ENCODE measurements around the gene ZIC3.
"Not testable (repeated sequence)": the region's sequence is repeated elsewhere in the genome, so short reads cannot be mapped to it uniquely, and the experiment has no call there.

The ZIC3 gene

GRCh38 chrX:137565921-137566745 is at the start of gene ZIC3:
Gene ZIC3 (plus strand): TSS chrX:137566127. CDS start chrX:137566692, 565 bp downstream.
- no peak for DNase-seq

DNA sequence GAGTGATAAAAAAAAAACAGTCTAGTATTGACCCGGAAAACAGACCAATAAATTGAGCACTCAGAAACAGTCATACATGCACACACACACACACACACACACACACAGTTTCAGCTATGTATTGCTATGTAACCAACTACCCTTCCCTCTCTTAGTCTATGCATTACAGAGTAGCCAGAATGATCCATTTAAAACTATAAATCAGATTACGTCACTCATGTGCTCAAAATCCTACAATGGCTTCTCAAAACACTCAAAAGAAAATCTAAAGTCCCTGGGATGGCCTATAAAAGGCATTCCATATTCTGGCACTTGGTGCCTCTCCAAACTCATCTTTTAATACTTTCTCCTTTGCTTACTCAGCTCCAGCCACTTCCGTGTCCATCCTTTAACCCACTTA is 46.5 kb upstream of the ZIC3 start:
- DNase-seq = no peak

- no peak for DNase-seq
These were observed 19.9 kb upstream of the ZIC3 start for GRCh38 chrX:137545711-137546651.

GRCh38 chrX:137547291-137547690 is 18.6 kb upstream of the ZIC3 start:
- DNase-seq = no peak

- DNase-seq = no peak
These were observed 17.7 kb upstream of the ZIC3 start for GRCh38 chrX:137548261-137548660.

DNA sequence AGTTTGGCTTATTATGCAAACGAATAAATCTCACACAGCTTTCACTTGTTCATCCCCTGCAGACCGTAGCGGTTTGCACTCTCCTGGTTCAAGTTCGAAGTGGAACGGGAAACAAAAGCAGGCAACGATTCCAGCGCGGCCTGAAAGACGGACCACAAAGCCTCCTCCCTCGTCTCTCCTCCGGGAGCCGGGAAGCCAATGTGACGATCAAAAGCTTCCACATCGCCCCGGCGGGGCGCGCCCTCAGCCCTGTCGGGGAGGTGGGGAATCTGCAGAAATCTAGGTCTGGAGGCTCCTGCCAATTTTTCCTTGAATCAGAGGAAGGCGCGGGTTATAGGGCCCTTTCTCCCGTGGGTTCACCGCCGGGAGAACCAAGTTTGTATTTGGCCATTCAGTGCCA is 16.9 kb upstream of the ZIC3 start:
- no peak for DNase-seq

DNA sequence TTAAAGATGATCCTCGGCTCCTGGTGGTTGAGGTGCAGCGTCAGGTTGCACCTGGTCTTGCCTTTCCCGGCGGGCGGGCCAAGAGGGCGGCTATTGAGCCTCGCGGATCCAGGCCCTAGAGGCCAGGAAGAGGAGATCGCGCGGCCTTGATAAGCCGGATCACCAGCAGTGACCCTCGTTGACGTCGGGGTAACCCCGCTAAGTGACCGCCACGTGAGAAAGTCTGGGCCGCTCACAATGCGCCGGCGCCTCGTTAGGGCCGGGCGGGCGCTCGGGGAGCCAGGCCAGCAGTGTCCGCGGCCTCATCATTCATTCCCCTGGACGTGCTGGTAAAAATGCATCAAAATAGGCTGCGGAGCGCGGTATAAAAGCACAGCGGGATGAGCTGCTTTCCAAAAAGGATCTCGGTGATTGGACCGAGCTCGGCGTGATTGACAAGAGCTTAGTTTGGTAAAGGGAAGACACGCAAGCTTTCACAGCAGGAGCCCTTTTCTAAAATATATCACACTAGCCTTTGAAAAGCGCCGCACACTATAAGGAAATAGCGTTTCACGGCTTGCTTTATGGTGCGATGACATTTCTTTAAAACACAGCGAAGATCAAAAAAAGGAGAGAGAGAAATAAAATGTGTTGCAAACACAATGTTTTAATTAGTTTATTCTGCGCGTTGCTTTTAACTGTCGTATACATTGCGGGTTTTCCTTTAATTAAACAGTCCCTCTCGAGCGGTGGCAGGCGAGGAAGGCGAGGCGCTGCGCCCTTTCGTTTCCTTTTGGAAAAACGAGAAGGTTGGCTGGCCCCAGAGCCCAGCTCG is 15.9 kb upstream of the ZIC3 start:
- no peak for DNase-seq

- no peak for DNase-seq
These were observed 15.2 kb upstream of the ZIC3 start for GRCh38 chrX:137550665-137551261.

DNA sequence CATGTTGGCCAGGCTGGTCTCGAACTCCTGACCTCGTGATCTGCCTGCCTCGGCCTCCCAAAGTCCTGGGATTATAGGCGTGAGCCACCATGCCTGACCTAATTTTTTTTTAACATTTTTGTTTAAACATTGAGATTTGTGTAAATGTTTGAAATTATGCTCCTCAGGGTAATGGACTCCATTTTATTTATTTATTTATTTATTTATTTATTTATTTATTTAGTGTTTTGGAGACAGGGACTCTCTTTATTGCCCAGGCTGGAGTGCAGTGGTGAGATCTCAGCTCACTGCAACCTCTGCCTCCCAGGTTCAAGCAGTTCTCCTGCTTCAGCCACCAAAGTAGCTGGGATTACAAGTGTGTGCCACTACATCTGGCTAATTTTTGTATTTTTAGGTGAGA is 13.8 kb upstream of the ZIC3 start:
- DNase-seq = not testable (repeated sequence)

- DNase-seq = no peak
These were observed 3.8 kb upstream of the ZIC3 start for GRCh38 chrX:137562096-137562495.

DNA sequence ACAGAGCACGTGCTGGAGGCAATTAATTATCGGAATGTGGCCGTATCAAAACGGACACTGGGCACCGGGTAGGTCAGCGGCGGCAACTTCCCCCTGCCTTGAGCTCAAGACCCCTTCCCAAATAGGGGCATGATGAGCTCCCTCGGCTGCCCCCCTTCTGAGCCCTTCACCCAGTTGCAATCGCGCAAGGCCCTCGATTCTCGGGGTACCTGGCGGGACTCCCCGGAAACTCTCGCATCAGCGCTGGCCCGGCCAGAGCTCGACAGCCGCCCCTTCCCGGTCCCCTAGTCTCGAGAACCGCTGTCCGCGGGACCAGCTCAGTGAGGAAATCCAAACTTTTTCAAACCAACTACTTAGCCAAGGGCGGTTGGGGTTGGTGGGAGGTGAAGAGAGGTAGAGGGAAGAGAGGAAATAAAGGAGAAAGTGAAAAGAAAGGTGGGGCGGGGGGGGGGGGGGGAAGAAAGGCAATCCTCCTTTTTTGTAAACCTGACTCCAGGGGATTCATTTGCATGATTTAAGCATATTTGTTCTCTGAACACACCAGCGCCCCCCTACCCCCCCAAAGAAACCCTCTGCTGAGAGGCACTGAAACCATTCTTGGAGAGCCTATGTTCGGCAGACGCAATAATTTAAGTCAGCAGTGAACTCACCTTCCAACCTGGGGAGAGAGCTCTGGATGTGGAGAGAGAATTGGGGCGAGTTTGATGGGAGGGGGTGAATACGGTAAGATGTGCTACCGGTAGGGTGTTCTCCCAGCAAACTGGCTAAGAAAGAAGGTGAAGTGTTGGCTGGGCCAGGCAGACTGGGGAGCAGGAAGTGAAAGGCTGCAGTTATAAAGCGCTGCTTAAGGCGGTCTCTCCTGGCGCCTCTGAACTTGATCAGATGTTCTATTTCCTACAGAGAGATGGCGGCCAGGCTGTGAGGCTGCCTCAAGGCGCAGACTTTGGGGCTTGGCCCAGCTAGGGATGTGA is 2.0 kb upstream of the ZIC3 start:
- no peak for DNase-seq

GRCh38 chrX:137565318-137565904 is 516 bp upstream of the ZIC3 start:
- no peak for DNase-seq

DNA sequence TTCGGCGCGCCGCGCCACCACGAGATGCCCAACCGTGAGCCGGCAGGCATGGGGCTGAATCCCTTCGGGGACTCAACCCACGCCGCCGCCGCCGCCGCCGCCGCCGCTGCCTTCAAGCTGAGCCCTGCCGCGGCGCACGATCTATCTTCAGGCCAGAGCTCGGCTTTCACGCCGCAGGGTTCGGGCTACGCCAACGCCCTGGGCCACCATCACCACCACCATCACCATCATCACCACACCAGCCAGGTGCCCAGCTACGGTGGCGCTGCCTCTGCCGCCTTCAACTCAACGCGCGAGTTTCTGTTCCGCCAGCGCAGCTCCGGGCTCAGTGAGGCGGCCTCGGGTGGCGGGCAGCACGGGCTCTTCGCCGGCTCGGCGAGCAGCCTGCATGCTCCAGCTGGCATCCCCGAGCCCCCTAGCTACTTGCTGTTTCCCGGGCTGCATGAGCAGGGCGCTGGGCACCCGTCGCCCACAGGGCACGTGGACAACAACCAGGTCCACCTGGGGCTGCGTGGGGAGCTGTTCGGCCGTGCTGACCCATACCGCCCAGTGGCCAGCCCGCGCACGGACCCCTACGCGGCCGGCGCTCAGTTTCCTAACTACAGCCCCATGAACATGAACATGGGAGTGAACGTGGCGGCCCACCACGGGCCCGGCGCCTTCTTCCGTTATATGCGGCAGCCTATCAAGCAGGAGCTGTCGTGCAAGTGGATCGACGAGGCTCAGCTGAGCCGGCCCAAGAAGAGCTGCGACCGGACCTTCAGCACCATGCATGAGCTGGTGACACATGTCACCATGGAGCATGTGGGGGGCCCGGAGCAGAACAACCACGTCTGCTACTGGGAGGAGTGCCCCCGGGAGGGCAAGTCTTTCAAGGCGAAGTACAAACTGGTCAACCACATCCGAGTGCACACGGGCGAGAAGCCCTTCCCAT is 1.1 kb downstream of the ZIC3 start:
- no peak for DNase-seq

DNA sequence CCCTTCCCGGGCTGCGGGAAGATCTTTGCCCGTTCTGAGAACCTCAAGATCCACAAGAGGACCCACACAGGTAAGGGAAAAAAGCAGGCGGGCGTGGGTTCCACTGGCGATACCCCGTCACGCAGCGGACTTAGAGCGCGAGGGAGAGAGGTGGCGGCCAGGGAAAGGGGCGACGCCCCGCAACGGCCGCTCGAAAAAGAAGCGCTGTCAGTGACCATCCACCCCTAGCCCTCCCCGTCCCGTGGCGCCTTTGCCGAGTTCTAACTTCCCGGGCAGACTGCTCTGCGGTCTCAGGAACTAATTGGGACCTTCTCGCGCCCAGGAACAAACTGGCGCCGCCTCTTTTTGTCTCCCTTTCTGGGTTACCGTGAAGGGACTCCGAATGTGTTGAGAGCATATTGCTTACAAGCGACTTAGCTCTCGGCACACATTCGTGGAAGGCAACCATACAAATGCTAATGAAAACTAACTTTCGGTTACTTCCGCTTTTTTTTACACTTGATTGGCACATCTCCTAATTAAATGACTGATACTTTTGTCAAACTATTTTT is 1.8 kb downstream of the ZIC3 start:
- no peak for DNase-seq

- DNase-seq = no peak
These were observed 3.0 kb downstream of the ZIC3 start for GRCh38 chrX:137568741-137569469.

DNA sequence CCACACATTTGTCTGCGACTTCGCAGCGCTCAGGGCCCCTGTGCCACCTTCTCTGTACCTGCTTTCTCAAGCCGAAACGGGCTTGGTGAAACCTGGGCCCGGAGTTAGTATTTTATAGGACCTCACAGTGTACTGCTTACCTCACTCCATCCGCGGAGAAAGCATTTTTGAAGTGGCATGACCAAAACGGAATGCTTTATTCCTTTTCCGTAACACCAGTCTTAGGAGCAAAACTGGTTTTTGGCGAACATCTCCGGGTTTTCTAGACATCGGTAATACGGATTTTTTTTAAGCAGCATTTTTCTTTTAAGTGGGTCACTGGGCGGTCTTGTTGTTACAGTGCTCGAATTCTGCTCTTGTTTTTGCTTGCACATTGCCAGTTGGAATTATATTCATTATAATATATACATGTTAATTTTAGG is 3.6 kb downstream of the ZIC3 start:
- DNase-seq = no peak

- DNase-seq = no peak
These were observed 7.6 kb downstream of the ZIC3 start for GRCh38 chrX:137573324-137574101.
